AG04450 (cell line): Measurements from ENCODE around the gene LARGE1. TPM values are rescaled to one million over a fixed set of nuclear protein-coding genes. Genes with fewer than 3 reads are reported as not detected.
"Not testable (repeated sequence)": the region's sequence is repeated elsewhere in the genome, so short reads cannot be mapped to it uniquely, and the experiment has no call there.

ENCODE experiments used
- CTCF ChIA-PET: fragments of 300-600, 350-600 bp; formaldehyde crosslinking; extraction: SDS; loops from one replicate; lab custom pipeline; 2022; ENCODE audit warnings: antibody characterized with exemption, inconsistent platforms; lab: Charles Lee
- POLR2A ChIA-PET: fragments of 350-600 bp; formaldehyde crosslinking; extraction: SDS; loops from one replicate; lab custom pipeline; 2021; ENCODE audit warnings: antibody characterized with exemption, inconsistent platforms; lab: Yijun Ruan, JAX
- DNase-seq: peaks from one replicate; pipeline ENCODE4 v3.0.0-alpha.2; 2011; ENCODE audit warnings: low read depth, low spot score
- H3K27ac ChIP-seq: one replicate; pipeline ENCODE4 v1.5.1; 2012; ENCODE audit warnings: low read depth, low read length, control low read depth
- H3K27me3 ChIP-seq: one replicate; pipeline ENCODE4 v1.6.0; 2012; ENCODE audit warnings: low read length; ENCODE audit not compliant: control insufficient read depth, insufficient read depth
- H3K4me3 ChIP-seq: 2 replicates; pipeline ENCODE4 v1.5.1; 2011; ENCODE audit warnings: mild to moderate bottlenecking, low read depth, low read length, control low read depth
- H3K9me3 ChIP-seq: 2 replicates; pipeline ENCODE4 v1.5.1; 2012; ENCODE audit warnings: low read length; ENCODE audit not compliant: control insufficient read depth, insufficient read depth
- CTCF ChIP-seq: IDR thresholded peaks from 2 replicates; pipeline ENCODE4 v1.5.1; 2011; ENCODE audit warnings: low read depth, low read length, control low read depth, inconsistent platforms
- polyA plus RNA-seq: library from polyadenylated mRNA; depleted of rRNA; stranded (reverse); fragments of >200 nt; gene quantifications from 2 replicates; pipeline ENCODE4 v1.2.3, GENCODE V29; 2011

The LARGE1 gene
- polyA plus RNA-seq, 1 experiment = 8.4 TPM

- Histone ChIP-seq H3K27me3 (no peaks in the 10 kb centered on the region), H3K27ac (no peak overlapping the region), H3K4me3 (no peak overlapping the region), H3K9me3 (no peaks in the 10 kb centered on the region)
- POLR2A ChIA-PET = no interaction called here
- CTCF ChIA-PET = interaction anchor here (0.5 to 1.7 kb wide), 3 partner anchors 51 to 156 kb away, joined by 4 to 6 read pairs (median 5); no protein-coding TSS in a partner anchor
- no peak for DNase-seq
- no peak for TF ChIP-seq CTCF
Measured at GRCh38 chr22:33570110-33570509, 350.2 kb downstream of the LARGE1 start.

- Histone ChIP-seq H3K27ac (no peak overlapping the region), H3K9me3 (no peaks in the 10 kb centered on the region), H3K27me3 (no peaks in the 10 kb centered on the region), H3K4me3 (no peak overlapping the region)
- POLR2A ChIA-PET = no interaction called here
- TF ChIP-seq CTCF = no peak
- no peak for DNase-seq
- CTCF ChIA-PET = interaction anchor here (1.7 kb wide), 1 partner anchor 50 kb away, joined by 6 read pairs; no protein-coding TSS in a partner anchor
Measured at GRCh38 chr22:33569559-33569958, 350.7 kb downstream of the LARGE1 start.

- ChIA-PET CTCF (interaction anchor here (0.9 to 1.7 kb wide), 2 partner anchors 50 to 268 kb away, joined by 4 to 6 read pairs; no protein-coding TSS in a partner anchor), POLR2A (no interaction called here)
- Histone ChIP-seq H3K4me3 (no peak overlapping the region), H3K9me3 (no peaks in the 10 kb centered on the region), H3K27ac (no peak overlapping the region), H3K27me3 (no peaks in the 10 kb centered on the region)
- no peak for DNase-seq
- TF ChIP-seq CTCF = no peak
Measured at GRCh38 chr22:33569018-33569417, 351.3 kb downstream of the LARGE1 start.

- H3K4me3 ChIP-seq = not testable (repeated sequence)
- CTCF ChIA-PET = interaction anchor here (0.7 kb wide), 1 partner anchor 47 kb away, joined by 3 read pairs; no protein-coding TSS in a partner anchor
Measured at GRCh38 chr22:33566495-33566894, 353.8 kb downstream of the LARGE1 start.

GRCh38 chr22:33565580-33565995 is 354.7 kb downstream of the LARGE1 start:
- no peak overlapping the region for H3K27ac ChIP-seq
- H3K4me3 ChIP-seq = no peak overlapping the region
- H3K9me3 ChIP-seq = no peaks in the 10 kb centered on the region
- DNase-seq = no peak
- no peaks in the 10 kb centered on the region for H3K27me3 ChIP-seq
- ChIA-PET POLR2A (no interaction called here), CTCF (no interaction called here)
- TF ChIP-seq CTCF = no peak

More at GRCh38 chr22:33566495-33566894, 353.8 kb downstream of the LARGE1 start:
- H3K27ac ChIP-seq, H3K9me3 ChIP-seq, H3K27me3 ChIP-seq, DNase-seq, POLR2A ChIA-PET: not testable (repeated sequence)
